Right lobe of liver (tissue), 4 donors: ENCODE results near the gene FGGY.

Source experiments
- CTCF ChIP-seq, 4 donors: fragments of 200-600 bp in 3 of 4; fragments of 450-650 bp in 1 of 4; IDR thresholded peaks; one replicate each; pipeline versions ENCODE4 v1.5.1 to v1.8.0; 2016 to 2022; ENCODE audit warnings: antibody characterized with exemption in 4 of 4, mild to moderate bottlenecking in 2 of 4
- POLR2A ChIP-seq: fragments of 450-650 bp; IDR thresholded peaks from one replicate; pipeline ENCODE4 v1.6.1; 2017; ENCODE audit warnings: antibody characterized with exemption, mild to moderate bottlenecking
- donor health status: DM: no; HTN: no; CAD: no.
- donor health status: DM: no; HTN: no; CAD: no.
- donor health status: DM: no; HTN: yes; CAD: no.

GRCh38 chr1:59364037-59364436, 67.1 kb downstream of the FGGY start:
- TF ChIP-seq CTCF (IDR thresholded peaks at IDR 0.05) = no peak
- no peak for TF ChIP-seq POLR2A
